K562 (cell line): ENCODE data around the gene KRT24. TPM values are rescaled to one million over a fixed set of nuclear protein-coding genes. Genes with fewer than 3 reads are reported as not detected.

Source experiments
- ATAC-seq: fragments of 200-7000 bp; cut with Tn5 transposase; 3 replicates; pipeline ENCODE4 v1.9.1; 2020; ENCODE audit warnings: moderate library complexity
- BruUV-seq: library from RNA; stranded (reverse); fragments of 400-500 nt; replicated peaks from 2 replicates; lab custom pipeline; 2021; lab: Mats Ljungman, UMichigan
- CTCF ChIA-PET: fragments of 300-600 bp; formaldehyde crosslinking; extraction: SDS; loops from one replicate; lab custom pipeline; 2021; ENCODE audit warnings: low intra/inter-chr PET ratio; lab: Yijun Ruan, JAX
- POLR2A ChIA-PET: fragments of 300-600, 350-650 bp; sonication (Branson Sonifier 250); formaldehyde crosslinking; extraction: SDS; loops from one replicate; lab custom pipeline; 2021; ENCODE audit warnings: antibody characterized with exemption, inconsistent platforms; lab: Yijun Ruan, JAX
- DNase-seq, 4 experiments: peaks; one replicate each; pipeline versions ENCODE4 v3.0.0 to v3.0.0-alpha.2; 2011 to 2018; ENCODE audit warnings: low spot score in 3 of 4, mixed read lengths in 3 of 4; ENCODE audit errors: extremely low read depth in 1 of 4
- FAIRE-seq: peaks from 2 replicates; lab custom pipeline; 2011; peaks lifted over from hg19 to GRCh38; lab: Jason Lieb, UNC
- H2AFZ ChIP-seq: 2 replicates; pipeline ENCODE4 v1.6.0; 2011; ENCODE audit warnings: low read depth, low read length, control low read depth, inconsistent platforms
- H3K27ac ChIP-seq: fragments of 200-600 bp; 3 replicates; pipeline ENCODE4 v1.8.0; 2011; ENCODE audit warnings: low read depth, mild to moderate bottlenecking, control low read depth, inconsistent platforms, low read length, moderate library complexity, mixed read lengths; ENCODE audit errors: extremely low read depth
- H3K27me3 ChIP-seq, 2 experiments: fragments of 300-600 bp in 1 of 2; 2 replicates in 1 of 2; 3 replicates in 1 of 2; pipeline versions ENCODE4 v1.6.0 to v1.8.0; 2011; ENCODE audit warnings: inconsistent platforms in 2 of 2, low read length in 2 of 2, mild to moderate bottlenecking in 1 of 2, mixed read lengths in 1 of 2, moderate library complexity in 1 of 2; ENCODE audit not compliant: control insufficient read depth in 2 of 2, insufficient read depth in 2 of 2
- H3K36me3 ChIP-seq: fragments of 300-600 bp; 3 replicates; pipeline ENCODE4 v1.8.0; 2011; ENCODE audit warnings: mild to moderate bottlenecking, low read length, inconsistent platforms; ENCODE audit not compliant: control insufficient read depth, insufficient read depth
- H3K4me1 ChIP-seq, 2 experiments: fragments of 200-600 bp in 1 of 2; replicated peaks in 1 of 2; 2 replicates in 1 of 2; 3 replicates in 1 of 2; pipeline versions ENCODE4 v1.5.1 to v1.8.0; 2011; ENCODE audit warnings: inconsistent platforms in 2 of 2, low read length in 2 of 2, mild to moderate bottlenecking in 1 of 2, mixed read lengths in 1 of 2, moderate library complexity in 1 of 2; ENCODE audit not compliant: control insufficient read depth in 2 of 2, insufficient read depth in 2 of 2
- H3K4me2 ChIP-seq: 2 replicates; pipeline ENCODE4 v1.6.1; 2011; ENCODE audit warnings: low read length, control low read depth, inconsistent platforms, mixed read lengths; ENCODE audit not compliant: insufficient read depth
- H3K4me3 ChIP-seq: fragments of 200-600 bp; sonication (generic), shearing (Covaris generic); 2 replicates; pipeline ENCODE4 v1.5.1; 2016; ENCODE audit warnings: control low read depth, inconsistent platforms
- H3K79me2 ChIP-seq: fragments of 200-600 bp; 3 replicates; pipeline ENCODE4 v1.8.0; 2011; ENCODE audit warnings: low read length, inconsistent platforms; ENCODE audit not compliant: control insufficient read depth, insufficient read depth
- H3K9ac ChIP-seq, 2 experiments: 2 replicates each; pipeline versions ENCODE4 v1.6.0 to v1.6.1; 2011; ENCODE audit warnings: low read depth in 2 of 2, low read length in 2 of 2, control low read depth in 1 of 2, inconsistent platforms in 1 of 2, mild to moderate bottlenecking in 1 of 2, mixed read lengths in 1 of 2; ENCODE audit not compliant: insufficient read depth in 1 of 2
- H3K9me1 ChIP-seq: one replicate; pipeline ENCODE4 v1.6.0; 2011; ENCODE audit warnings: inconsistent platforms, mild to moderate bottlenecking, low read length, moderate library complexity; ENCODE audit not compliant: control insufficient read depth, insufficient read depth
- H3K9me3 ChIP-seq: replicated peaks from 2 replicates; pipeline ENCODE4 v1.5.1; 2011; ENCODE audit warnings: low read depth, low read length, inconsistent platforms; ENCODE audit not compliant: control insufficient read depth, insufficient read depth
- H4K20me1 ChIP-seq: replicated peaks from 2 replicates; pipeline ENCODE4 v1.6.1; 2011; ENCODE audit warnings: low read length, inconsistent platforms, mixed read lengths; ENCODE audit not compliant: control insufficient read depth, insufficient read depth
- GTF2B ChIP-seq: IDR thresholded peaks from 2 replicates; pipeline ENCODE4 v1.6.1; 2011; ENCODE audit not compliant: insufficient read length; ENCODE audit errors: extremely low read depth
- MTA3 ChIP-seq: fragments of 450-650 bp; formaldehyde crosslinking; IDR thresholded peaks from 2 replicates; pipeline ENCODE4 v1.6.1; 2017; ENCODE audit warnings: mild to moderate bottlenecking, borderline replicate concordance
- MYNN ChIP-seq, 2 experiments: sonication (generic); formaldehyde crosslinking in 1 of 2; IDR thresholded peaks; 2 replicates each; pipeline versions ENCODE4 v1.5.0 to v1.6.1; 2016 to 2020; ENCODE audit warnings: antibody characterized with exemption in 1 of 2, missing genetic modification reagents in 1 of 2
- WGBS: fragments of 100-300 bp; shearing (Covaris generic); methylation state at CpG from one replicate; pipeline ENCODE4 v1.1.6; 2016; ENCODE audit warnings: low coverage, mixed read lengths; ENCODE audit not compliant: insufficient coverage; ENCODE audit errors: missing lambda C conversion rate; 5-methylcytosine and 5-hydroxymethylcytosine counted together
- in situ Hi-C: fragments of 300-500 bp; cut with MboI; formaldehyde crosslinking; loops from 4 replicates; pipeline ENCODE4 v1.15.0; 2018; ENCODE audit warnings: inconsistent platforms, mixed read lengths
- intact Hi-C: fragments of 100-400 bp; cut with micrococcal nuclease; formaldehyde crosslinking; loops from 2 replicates; pipeline ENCODE4 v1.14.2; 2022
- polyA plus RNA-seq, 8 experiments: library from polyadenylated mRNA; depleted of rRNA in 4 of 8; stranded (reverse) in 5 of 8; unstranded in 3 of 8; fragments of >200 nt; fragmentation: Nextera tagmentation in 2 of 8; fragmentation: Illumina TruSeq in 1 of 8; extraction: Ambion mirVana in 2 of 8; extraction: Trizol in 1 of 8; gene quantifications; 2 replicates each; pipeline versions ENCODE4 v1.2.1 to v1.2.3, GENCODE V29; 2011 to 2014; ENCODE audit warnings: inconsistent platforms in 1 of 8, missing spikeins in 1 of 8
- total RNA-seq, 7 experiments: library from RNA; depleted of rRNA in 6 of 7; stranded (reverse); fragments of >200 nt in 6 of 7; fragmentation: Illumina TruSeq in 2 of 7; extraction: Trizol in 2 of 7; gene quantifications; 2 replicates each; pipeline versions ENCODE4 v1.2.1 to v1.2.3, GENCODE V29; 2011 to 2021; ENCODE audit warnings: low replicate concordance in 1 of 7
- TF ChIP-seq, protein P1 (sequence below): fragments of 250-450 bp; sonication (Bioruptor Pico); IDR thresholded peaks from 2 replicates; pipeline ENCODE4 v1.8.0; 2022; ENCODE audit warnings: moderate library complexity, mild to moderate bottlenecking, inconsistent platforms

The KRT24 gene
- total and polyA plus RNA-seq, 9 of the 15 experiments (the other 6 are each of a cell fraction or from before 2014, with no cell fraction given): not detected

GRCh38 chr17:40720899-40721298 is 17.3 kb upstream of the KRT24 start:
- no peaks in the 10 kb centered on the region for H4K20me1 ChIP-seq
- H3K9ac ChIP-seq: no peak overlapping the region
- FAIRE-seq: no peak
- ChIA-PET POLR2A (no interaction called here), CTCF (no interaction called here)
- no peak overlapping the region for H3K27ac ChIP-seq
- H3K27me3 ChIP-seq: peaks cover 6 to 10% of the 10 kb centered on the region in 2 experiments; a peak in 3 of 5 replicates
- no peak for DNase-seq
- no peak for TF ChIP-seq GTF2B
- peak; percentile 29; the same call in 1 of the 2 replicates for TF ChIP-seq MYNN (IDR thresholded peaks at IDR 0.05)
- TF ChIP-seq MYNN (CRISPR knock-in tag; IDR thresholded peaks at IDR 0.05): no peak
- H3K79me2 ChIP-seq: no peaks in the 10 kb centered on the region
- H3K9me1 ChIP-seq: no peaks in the 10 kb centered on the region
- no peak overlapping the region for H3K4me3 ChIP-seq
- ATAC-seq: no peak
- no peaks in the 10 kb centered on the region for H3K36me3 ChIP-seq
- WGBS: 5% methylated on average over 2 of the region's 2 CpGs
- no peaks in the 10 kb centered on the region for H3K9me3 ChIP-seq
- intact Hi-C loops (no loop called here), in situ Hi-C loops (no loop called here)
- no TSS peak for BruUV-seq
- H2AFZ ChIP-seq: no peak overlapping the region
- H3K4me2 ChIP-seq: no peak overlapping the region
- H3K4me1 ChIP-seq: no peaks in the 10 kb centered on the region

DNA sequence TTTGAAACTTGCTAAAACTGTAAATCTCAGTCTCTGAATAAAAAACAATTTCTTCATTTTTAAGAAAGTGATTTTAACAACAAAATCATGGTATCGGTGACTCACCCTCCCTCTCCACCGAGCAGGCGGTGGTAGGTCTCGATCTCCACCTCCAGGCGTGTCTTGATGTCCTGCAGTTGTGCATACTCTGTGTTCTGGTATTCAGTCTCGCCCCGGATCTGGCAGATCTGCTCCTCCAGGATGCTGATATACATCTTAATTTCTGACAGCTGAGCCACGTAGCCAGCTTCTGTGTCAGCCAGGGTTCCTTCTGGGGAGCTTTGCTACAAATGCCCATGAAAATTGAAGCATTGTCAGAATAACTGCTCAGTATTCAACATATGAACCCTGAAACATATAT is 15.4 kb upstream of the KRT24 start:
- H3K9ac ChIP-seq: no peak overlapping the region
- no peaks in the 10 kb centered on the region for H4K20me1 ChIP-seq
- H3K27me3 ChIP-seq: peaks cover 10 to 12% of the 10 kb centered on the region in 2 experiments; a peak in 4 of 5 replicates
- H3K4me1 ChIP-seq: no peaks in the 10 kb centered on the region
- no peak for DNase-seq
- no peak overlapping the region for H3K4me2 ChIP-seq
- intact Hi-C loops (no loop called here), in situ Hi-C loops (no loop called here)
- WGBS: under 1% methylated on average over 8 of the region's 8 CpGs
- H3K9me1 ChIP-seq: no peaks in the 10 kb centered on the region
- H3K27ac ChIP-seq: no peak overlapping the region
- CTCF ChIA-PET: no interaction called here
- no TSS peak for BruUV-seq
- H3K9me3 ChIP-seq: no peaks in the 10 kb centered on the region
- no peaks in the 10 kb centered on the region for H3K79me2 ChIP-seq
- no peak for ATAC-seq
- FAIRE-seq: no peak
- H3K4me3 ChIP-seq: no peak overlapping the region
- H3K36me3 ChIP-seq: no peaks in the 10 kb centered on the region
- H2AFZ ChIP-seq: no peak overlapping the region
- POLR2A ChIA-PET: no interaction called here
- no peak for TF ChIP-seq MTA3
- TF ChIP-seq, protein P1, sequence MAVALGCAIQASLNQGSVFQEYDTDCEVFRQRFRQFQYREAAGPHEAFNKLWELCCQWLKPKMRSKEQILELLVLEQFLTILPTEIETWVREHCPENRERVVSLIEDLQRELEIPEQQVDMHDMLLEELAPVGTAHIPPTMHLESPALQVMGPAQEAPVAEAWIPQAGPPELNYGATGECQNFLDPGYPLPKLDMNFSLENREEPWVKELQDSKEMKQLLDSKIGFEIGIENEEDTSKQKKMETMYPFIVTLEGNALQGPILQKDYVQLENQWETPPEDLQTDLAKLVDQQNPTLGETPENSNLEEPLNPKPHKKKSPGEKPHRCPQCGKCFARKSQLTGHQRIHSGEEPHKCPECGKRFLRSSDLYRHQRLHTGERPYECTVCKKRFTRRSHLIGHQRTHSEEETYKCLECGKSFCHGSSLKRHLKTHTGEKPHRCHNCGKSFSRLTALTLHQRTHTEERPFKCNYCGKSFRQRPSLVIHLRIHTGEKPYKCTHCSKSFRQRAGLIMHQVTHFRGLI (CRISPR knock-in tag): no peak
